ENCODE data around the gene PUS7. TPM values are rescaled to one million over a fixed set of nuclear protein-coding genes. Genes with fewer than 3 reads are reported as not detected.
"Not testable (repeated sequence)": the region's sequence is repeated elsewhere in the genome, so short reads cannot be mapped to it uniquely, and the experiment has no call there.

PUS7 gene
- total and polyA plus RNA-seq, 8 donors: 10.3 to 34.1 (median 28.1) TPM

GRCh38 chr7:105454921-105455320 is 67.2 kb downstream of the PUS7 start:
- TF ChIP-seq, protein P1, sequence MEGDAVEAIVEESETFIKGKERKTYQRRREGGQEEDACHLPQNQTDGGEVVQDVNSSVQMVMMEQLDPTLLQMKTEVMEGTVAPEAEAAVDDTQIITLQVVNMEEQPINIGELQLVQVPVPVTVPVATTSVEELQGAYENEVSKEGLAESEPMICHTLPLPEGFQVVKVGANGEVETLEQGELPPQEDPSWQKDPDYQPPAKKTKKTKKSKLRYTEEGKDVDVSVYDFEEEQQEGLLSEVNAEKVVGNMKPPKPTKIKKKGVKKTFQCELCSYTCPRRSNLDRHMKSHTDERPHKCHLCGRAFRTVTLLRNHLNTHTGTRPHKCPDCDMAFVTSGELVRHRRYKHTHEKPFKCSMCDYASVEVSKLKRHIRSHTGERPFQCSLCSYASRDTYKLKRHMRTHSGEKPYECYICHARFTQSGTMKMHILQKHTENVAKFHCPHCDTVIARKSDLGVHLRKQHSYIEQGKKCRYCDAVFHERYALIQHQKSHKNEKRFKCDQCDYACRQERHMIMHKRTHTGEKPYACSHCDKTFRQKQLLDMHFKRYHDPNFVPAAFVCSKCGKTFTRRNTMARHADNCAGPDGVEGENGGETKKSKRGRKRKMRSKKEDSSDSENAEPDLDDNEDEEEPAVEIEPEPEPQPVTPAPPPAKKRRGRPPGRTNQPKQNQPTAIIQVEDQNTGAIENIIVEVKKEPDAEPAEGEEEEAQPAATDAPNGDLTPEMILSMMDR (IDR thresholded peaks at IDR 0.05): no peak
- Histone ChIP-seq H3K4me3 (no peak overlapping the region), H3K36me3 (peaks cover 0 to 20% of the 10 kb centered on the region in 2 donors), H3K4me1 (no peaks in the 10 kb centered on the region), H3K27ac (no peak overlapping the region), H3K27me3 (no peaks in the 10 kb centered on the region), H3K9me3 (no peaks in the 10 kb centered on the region)
- DNase-seq (no peak), ATAC-seq (no peak)
- intact Hi-C loops (cut with DNase I): no loop called here

GRCh38 chr7:105454095-105454747 is 67.8 kb downstream of the PUS7 start:
- no peak overlapping the region for H3K4me3 ChIP-seq
- ATAC-seq (no peak), DNase-seq (no peak)
- TF ChIP-seq, protein P1 (IDR thresholded peaks at IDR 0.05): no peak
- peaks cover 0 to 16% of the 10 kb centered on the region in 2 donors for H3K36me3 ChIP-seq
- no peaks in the 10 kb centered on the region for H3K4me1 ChIP-seq
- no peaks in the 10 kb centered on the region for H3K9me3 ChIP-seq
- no peaks in the 10 kb centered on the region for H3K27me3 ChIP-seq
- H3K27ac ChIP-seq: no peak overlapping the region
- intact Hi-C loops (cut with DNase I): no loop called here

GRCh38 chr7:105452085-105452484 is 70.0 kb downstream of the PUS7 start:
- Histone ChIP-seq H3K4me3 (no peak overlapping the region), H3K27ac (no peak overlapping the region), H3K27me3 (no peaks in the 10 kb centered on the region), H3K4me1 (no peaks in the 10 kb centered on the region), H3K9me3 (no peaks in the 10 kb centered on the region), H3K36me3 (no peaks in the 10 kb centered on the region)
- intact Hi-C loops (cut with DNase I): no loop called here
- ATAC-seq (no peak), DNase-seq (peak in 2 of 4 donors; percentile 13 to 37)
- TF ChIP-seq, protein P1 (IDR thresholded peaks at IDR 0.05): no peak

GRCh38 chr7:105450870-105451269 is 71.2 kb downstream of the PUS7 start:
- H3K27ac ChIP-seq; H3K36me3 ChIP-seq; H3K27me3 ChIP-seq; H3K9me3 ChIP-seq; intact Hi-C loops (cut with DNase I); ATAC-seq; H3K4me1 ChIP-seq; DNase-seq; H3K4me3 ChIP-seq: not testable (repeated sequence)

DNA sequence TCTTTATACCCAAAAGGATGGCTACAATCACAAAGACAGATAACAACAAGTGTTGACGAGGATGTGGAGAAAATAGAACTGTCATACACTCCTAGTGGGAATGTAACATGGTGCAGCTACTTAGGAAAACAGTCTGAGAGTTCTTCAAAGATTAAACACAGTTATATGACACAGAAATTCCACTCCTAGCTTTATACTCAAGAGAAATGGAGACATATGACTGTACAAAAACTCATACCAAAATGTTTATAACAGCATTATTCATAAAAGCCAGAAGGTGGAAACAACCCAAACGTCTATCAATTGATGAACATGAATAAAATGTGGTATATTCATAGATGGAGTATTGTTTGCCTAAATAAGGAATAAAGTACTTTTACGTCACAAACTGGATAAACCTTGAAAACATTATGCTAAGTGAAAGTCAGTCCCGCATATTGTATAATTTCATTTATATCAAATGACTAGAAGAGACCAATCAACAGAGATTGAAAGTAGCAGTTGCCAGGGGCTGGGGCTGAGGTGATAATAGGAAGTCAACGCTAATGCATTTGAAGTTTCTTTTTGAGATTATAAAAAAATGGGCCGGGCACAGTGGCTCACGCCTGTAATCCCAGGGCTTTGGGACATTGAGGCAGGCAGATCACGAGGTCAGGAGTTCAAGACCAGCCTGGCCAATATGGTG is 71.8 kb downstream of the PUS7 start:
- ATAC-seq (no peak), DNase-seq (no peak)
- H3K9me3 ChIP-seq: no peaks in the 10 kb centered on the region
- H3K4me1 ChIP-seq: no peaks in the 10 kb centered on the region
- H3K4me3 ChIP-seq: no peak overlapping the region
- intact Hi-C loops (cut with DNase I): no loop called here
- H3K27me3 ChIP-seq: no peaks in the 10 kb centered on the region
- no peak overlapping the region for H3K27ac ChIP-seq
- TF ChIP-seq, protein P1 (IDR thresholded peaks at IDR 0.05): no peak
- no peaks in the 10 kb centered on the region for H3K36me3 ChIP-seq

All from left lung (tissue), 10 donors.